Measurements from ENCODE around the gene MYCBP.

Gene MYCBP

DNA sequence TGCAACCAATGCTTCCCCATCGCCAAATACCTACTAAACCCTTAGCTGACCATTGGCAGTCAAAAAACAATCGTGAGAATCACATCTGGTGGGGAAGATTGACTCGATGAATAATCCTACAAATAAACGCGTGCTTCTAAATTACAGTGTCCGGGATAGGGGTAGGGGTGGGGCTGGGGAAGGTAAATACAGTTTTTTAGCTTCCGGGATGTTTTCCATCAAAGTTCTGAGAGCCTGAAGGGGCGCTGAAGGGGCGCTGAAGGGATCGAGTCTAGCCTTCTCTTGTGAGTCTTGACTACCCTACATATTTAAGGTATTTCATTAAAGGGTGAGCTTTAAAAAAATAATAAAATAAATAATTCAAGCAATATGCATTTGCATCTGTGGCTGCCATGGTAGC, 54.1 kb downstream of the MYCBP start:
- no peak for DNase-seq

DNA sequence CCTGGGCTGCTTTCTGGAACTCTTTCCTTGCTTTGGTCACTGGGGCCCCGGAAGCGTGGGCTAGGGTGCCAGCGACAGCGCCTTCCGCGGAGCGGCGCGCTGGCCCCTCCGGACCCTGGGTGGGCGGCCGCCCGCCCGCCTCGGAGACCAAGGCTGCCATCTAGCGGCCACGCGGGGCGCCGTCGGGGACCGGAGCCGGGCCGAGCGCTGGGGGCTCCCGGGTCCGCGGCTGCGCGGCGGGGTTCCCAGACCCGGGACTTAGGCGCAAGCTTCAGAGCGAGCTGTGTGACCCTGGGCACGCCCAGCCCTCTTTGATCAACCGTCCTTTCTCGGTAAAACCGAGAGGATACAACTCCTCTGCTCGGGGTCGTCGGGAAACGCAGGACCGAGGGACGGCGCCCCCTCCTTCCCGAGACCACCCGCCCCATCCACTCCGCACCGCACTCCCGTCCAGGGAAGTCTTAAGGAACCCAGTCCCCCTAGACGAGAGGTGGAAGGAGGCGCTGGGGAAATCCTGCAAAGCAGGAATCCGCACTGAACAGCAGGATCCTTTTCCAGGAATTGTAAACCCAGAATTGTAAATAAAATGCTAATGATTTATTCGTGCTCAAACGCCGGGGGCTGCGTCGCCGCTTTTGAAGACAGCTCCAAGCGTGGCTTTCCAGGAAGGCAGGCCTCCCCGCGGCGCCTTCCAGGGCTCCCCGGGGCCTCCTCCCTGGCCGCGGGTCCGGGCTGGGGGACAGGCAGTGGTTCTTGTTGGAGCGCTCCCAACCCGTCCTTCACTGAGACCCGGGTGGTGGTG, 54.8 kb downstream of the MYCBP start:
- no peak for DNase-seq

DNA sequence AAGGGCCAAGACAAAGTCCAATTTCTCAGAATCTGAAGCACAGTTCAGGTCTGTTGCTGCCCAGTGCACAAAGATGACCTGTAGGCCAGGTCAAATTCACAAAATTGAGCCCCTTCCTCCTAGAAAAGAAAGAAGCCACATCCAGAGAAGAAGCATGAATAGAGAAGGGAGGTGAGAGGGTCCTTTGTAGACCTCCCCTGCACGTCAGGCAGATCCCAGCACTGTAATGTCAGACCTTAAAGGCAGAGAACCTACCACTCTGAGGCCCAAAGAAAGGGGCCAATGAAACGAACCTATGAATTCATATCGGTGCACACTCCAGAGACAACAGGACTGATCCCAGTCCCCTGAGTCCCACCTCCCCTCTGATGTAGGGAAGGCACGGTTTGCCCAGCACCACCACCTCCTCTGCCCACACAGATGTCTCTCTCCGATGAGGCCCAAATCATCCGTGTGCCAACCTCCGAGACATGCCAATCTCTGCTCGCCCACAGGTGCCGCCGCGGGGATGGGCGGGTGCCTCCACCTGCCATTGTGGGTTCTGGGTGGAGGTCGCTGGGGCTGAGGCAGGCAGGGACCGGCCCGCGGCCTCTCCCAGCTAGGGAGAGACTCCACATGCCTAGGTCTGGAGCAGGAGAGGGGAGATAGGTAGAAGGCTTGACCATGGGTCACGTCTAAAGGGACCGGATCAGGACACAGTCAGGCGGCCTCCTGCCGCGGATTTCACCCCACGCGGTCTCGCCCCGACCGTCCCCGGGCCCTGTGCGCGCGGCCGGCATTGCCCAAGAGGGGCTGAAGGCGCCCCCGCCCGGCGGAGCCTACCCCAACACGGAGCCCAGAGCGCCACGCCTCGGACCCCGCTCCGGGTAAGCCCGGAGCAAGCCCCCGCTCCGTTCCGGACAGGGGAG, 55.6 kb downstream of the MYCBP start:
- no peak for DNase-seq

DNA sequence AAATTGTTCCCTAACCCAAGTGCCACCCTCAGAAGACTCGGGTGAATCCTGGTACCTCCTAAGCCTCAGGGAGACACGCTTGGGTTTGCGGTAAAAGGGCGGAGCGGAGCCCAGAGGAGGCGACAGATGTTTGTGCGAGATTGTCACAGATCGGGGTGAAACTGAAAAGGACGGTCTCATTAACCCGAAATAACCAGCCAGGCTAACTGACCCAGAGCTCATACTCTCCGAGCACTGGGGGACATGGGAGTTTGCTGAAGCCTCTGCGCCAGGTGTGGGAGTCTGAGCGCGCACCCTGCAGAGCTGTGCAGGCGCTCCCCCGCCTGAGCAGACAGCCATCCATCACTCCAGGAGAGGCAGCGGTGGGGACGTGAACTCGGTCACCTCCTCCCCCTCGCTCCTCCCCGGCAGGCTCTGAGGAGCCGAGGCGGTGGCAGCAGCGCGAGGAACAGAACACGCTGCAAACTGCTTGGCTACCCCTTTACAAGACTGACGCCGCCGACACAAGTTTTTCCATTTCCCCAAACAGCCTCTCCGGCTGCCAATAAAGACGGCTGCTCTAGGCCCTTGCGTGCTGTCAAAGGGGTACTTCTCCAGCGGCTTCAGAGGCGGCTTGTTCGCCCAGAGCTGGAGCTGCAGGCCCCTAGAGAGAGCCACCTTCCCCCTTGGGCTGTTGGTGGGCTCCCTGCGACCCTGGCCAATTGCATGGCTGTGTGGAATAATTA, 57.1 kb downstream of the MYCBP start:
- DNase-seq, result no peak

DNA sequence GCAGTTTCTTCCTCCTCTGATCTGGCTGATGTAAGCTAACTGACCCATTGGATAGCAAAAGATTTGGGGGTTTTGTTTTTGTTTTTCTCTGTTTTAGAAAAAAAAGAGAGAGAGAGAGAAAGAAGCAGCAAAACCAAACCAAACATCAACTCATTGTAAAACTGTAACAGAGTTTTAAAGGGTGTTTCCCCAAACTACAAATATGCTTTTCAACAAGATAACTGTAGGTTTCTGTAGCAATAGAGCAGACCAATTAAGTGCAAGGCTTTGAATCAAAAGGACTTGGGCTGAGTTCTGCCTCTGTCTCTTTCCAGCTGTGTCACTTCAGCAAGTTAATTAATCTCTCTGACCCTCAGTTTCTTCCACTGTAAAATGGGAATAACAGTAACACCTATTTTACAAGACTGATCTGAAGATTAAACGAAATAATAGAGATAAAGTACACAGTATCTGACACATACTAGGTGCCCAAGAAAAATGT, 58.1 kb downstream of the MYCBP start:
- no peak for DNase-seq

DNA sequence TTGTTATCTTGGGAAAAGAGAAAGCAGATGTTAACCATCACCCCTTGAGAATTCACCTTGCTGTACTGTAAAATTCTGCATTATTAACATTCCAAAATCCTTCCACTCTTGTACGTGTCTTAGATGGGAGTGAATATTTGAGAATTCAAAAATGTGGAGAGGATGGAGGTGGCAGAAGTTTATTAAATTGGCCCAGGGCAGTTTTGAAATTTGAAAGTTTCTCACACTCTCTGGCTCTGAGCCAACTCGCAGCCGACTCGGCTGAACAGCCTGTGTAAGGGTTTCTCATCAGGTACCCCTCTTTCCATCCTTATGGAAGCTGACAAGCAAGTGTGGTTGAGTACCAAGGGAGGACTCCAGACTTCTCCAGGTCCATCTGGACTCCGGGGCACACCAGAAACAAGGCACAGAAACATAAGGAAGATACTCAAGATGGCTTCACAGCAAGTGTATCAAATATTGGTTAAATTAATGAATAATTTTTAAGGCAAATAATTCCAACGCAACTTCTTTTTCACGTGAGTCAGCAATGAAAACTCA, 58.6 kb downstream of the MYCBP start:
- no peak for DNase-seq

DNA sequence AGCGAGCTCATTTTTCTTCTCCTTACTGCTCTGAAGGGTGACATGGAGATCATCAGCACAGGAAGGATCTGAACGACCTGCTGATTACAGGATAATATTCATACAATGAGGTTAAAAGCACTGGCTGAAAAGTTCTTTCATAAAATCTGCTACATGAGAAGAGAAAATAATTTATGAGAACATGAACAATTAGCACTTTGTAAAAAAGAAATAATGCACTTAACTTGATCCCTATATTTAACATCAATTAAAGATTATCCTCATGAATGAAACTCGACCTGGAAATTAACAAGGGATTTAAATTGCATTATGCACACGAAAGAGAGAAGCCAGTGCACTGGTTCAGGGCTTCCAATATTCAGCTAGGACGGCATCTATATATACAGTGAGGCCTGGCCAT, 60.2 kb downstream of the MYCBP start:
- no peak for DNase-seq

All from HCEC 1CT (cell line).